RWPE2 (cell line): ENCODE data around the gene CNIH3.

Source experiments
- ATAC-seq: fragments of 200-7000 bp; cut with Tn5 transposase; 3 replicates; pipeline ENCODE4 v1.9.1; 2021; ENCODE audit warnings: low read depth
- DNase-seq: peaks from one replicate; pipeline ENCODE4 v3.0.0-alpha.2; 2020; ENCODE audit warnings: low spot score
- H3K27ac ChIP-seq: fragments of 450-650 bp; 2 replicates; pipeline ENCODE4 v1.5.1; 2017; ENCODE audit warnings: mild to moderate bottlenecking; ENCODE audit not compliant: poor library complexity, severe bottlenecking
- H3K27me3 ChIP-seq: fragments of 250-450 bp; sonication (Bioruptor Pico); 2 replicates; pipeline ENCODE4 v1.5.1; 2021; ENCODE audit warnings: mild to moderate bottlenecking, moderate library complexity; ENCODE audit not compliant: insufficient read depth, poor library complexity, severe bottlenecking
- H3K36me3 ChIP-seq: fragments of 250-450 bp; sonication (Bioruptor Pico); 2 replicates; pipeline ENCODE4 v1.5.1; 2020; ENCODE audit warnings: low read depth, mild to moderate bottlenecking, moderate library complexity
- H3K4me1 ChIP-seq: fragments of 250-450 bp; sonication (Bioruptor Pico); 2 replicates; pipeline ENCODE4 v1.5.1; 2021; ENCODE audit warnings: mild to moderate bottlenecking, moderate library complexity; ENCODE audit not compliant: insufficient read depth, poor library complexity, severe bottlenecking
- H3K4me3 ChIP-seq: fragments of 250-450 bp; sonication (Bioruptor Pico); 2 replicates; pipeline ENCODE4 v1.5.1; 2021; ENCODE audit warnings: mild to moderate bottlenecking, moderate library complexity; ENCODE audit not compliant: severe bottlenecking
- H3K9me3 ChIP-seq: fragments of 250-450 bp; sonication (Bioruptor Pico); 2 replicates; pipeline ENCODE4 v1.5.1; 2021; ENCODE audit warnings: mild to moderate bottlenecking, moderate library complexity; ENCODE audit not compliant: severe bottlenecking
- TF ChIP-seq, protein P1 (sequence below): fragments of 450-650 bp; IDR thresholded peaks from one replicate; pipeline ENCODE4 v1.5.1; 2017; ENCODE audit warnings: mild to moderate bottlenecking, moderate library complexity; ENCODE audit not compliant: poor library complexity, severe bottlenecking

The CNIH3 gene

DNA sequence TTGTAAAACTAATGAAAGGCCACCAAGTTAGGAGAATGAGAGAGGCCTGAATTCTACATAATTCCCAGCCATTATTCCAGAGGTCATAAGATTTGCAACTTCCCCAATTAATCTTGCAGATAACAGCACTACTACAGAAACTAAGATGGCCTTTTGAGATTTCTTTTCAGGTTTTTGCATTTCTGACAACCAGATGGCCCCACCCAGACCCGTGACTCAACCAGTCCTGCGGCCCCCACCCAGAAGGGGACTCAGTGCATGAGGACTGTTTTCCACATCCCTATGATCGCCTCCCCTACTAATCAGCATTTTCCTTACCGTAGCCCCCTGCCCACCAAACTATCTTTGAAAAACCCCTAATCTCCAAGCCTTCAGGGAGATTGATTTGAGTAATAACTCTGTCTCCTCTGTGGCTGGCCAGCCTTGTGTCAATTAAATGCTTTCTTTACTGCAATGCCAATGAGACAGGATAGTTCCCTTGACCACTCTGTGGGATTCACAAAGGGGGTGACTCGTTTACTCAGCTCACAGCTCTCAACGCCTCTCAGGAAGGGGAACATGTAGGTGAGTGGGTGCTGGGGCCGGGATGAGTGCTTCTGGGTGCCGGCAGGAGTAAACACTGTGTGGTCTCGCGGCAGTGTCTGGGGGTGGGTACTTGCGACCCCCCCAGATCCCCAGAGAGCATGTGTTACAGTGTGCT, 10.5 kb upstream of the CNIH3 start:
- no peak for ATAC-seq
- TF ChIP-seq, protein P1, sequence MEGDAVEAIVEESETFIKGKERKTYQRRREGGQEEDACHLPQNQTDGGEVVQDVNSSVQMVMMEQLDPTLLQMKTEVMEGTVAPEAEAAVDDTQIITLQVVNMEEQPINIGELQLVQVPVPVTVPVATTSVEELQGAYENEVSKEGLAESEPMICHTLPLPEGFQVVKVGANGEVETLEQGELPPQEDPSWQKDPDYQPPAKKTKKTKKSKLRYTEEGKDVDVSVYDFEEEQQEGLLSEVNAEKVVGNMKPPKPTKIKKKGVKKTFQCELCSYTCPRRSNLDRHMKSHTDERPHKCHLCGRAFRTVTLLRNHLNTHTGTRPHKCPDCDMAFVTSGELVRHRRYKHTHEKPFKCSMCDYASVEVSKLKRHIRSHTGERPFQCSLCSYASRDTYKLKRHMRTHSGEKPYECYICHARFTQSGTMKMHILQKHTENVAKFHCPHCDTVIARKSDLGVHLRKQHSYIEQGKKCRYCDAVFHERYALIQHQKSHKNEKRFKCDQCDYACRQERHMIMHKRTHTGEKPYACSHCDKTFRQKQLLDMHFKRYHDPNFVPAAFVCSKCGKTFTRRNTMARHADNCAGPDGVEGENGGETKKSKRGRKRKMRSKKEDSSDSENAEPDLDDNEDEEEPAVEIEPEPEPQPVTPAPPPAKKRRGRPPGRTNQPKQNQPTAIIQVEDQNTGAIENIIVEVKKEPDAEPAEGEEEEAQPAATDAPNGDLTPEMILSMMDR, result no peak
- H3K36me3 ChIP-seq, result no peaks in the 10 kb centered on the region

DNA sequence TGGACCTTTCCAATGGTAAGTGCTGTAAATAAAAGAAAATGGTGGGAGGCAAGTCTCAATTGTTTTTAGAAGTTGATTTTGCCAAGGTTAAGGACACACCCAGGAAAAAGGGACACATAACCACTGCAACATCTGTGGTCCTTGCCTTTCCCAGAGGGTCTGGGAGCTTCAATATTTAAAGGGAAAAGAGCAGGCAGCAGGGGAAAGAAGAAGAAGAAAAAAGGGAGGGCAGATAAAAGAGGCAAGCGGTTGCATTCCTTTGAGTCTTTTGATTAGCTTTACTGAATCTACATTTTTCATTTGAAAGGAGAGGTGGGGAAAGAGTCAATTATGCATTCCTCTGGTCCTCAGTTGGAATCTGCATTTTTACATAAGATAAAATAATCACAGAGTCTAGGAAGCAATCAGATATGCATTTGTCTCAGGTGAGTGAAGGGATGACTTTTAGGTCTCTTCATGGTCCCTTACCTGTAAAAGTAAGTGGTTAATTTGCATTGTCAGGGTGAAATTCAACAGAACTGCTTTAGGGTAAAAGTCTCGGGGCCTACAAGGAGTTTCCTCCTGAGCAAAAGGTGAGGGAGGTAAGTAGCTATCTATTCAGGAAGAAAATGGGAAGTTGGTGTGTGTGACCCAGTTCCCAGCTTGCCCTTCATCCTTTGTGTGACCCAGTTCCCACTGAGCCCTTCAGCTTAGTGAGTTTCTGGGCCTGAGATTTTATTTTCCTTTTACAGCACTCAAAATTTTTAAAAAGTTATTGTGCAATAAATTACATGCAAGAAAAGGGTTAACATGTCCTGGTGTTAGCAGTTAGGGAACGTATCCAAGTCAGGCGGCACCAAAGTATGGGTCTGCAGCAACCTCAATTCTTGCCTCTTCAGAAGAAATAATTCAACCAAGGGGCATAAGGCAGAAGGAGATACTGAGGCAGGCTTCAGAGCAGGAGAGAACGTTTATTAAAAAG, 8.6 kb upstream of the CNIH3 start:
- ATAC-seq, result no peak
- Histone ChIP-seq H3K36me3 (no peaks in the 10 kb centered on the region), H3K9me3 (no peaks in the 10 kb centered on the region), H3K4me1 (no peaks in the 10 kb centered on the region), H3K27me3 (no peaks in the 10 kb centered on the region), H3K27ac (no peak overlapping the region), H3K4me3 (no peak overlapping the region)
- no peak for DNase-seq
- TF ChIP-seq, protein P1, result no peak

More for the DNA sequence above, 10.5 kb upstream of the CNIH3 start:
- Histone ChIP-seq H3K4me3 (no peak overlapping the region), H3K27ac (no peak overlapping the region), H3K4me1 (no peaks in the 10 kb centered on the region), H3K9me3 (no peaks in the 10 kb centered on the region), H3K27me3 (no peaks in the 10 kb centered on the region)
- DNase-seq, result no peak

DNA sequence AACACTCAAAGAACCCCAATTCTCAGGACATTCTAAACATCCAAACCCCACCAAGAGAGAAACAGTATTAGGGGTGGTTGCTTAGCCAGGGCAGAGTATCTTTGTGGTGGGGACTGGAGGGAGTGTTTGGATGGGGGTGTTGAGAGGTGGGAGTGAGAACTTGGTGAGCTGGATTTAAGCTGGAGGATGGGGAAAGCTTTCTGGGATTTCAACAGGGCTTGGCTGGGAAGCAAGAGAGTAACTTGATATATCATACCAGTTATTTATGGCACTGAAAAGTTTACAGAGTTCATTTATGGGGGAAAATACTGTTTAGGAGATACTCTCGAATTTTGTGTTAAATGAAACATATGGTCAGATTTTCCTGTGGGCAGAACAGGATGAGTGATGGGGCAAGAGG, 6.8 kb upstream of the CNIH3 start:
- ATAC-seq (no peak), DNase-seq (no peak)
- TF ChIP-seq, protein P1, result no peak
- Histone ChIP-seq H3K4me1 (no peaks in the 10 kb centered on the region), H3K9me3 (no peaks in the 10 kb centered on the region), H3K27me3 (no peaks in the 10 kb centered on the region), H3K27ac (no peak overlapping the region), H3K4me3 (no peak overlapping the region), H3K36me3 (no peaks in the 10 kb centered on the region)

DNA sequence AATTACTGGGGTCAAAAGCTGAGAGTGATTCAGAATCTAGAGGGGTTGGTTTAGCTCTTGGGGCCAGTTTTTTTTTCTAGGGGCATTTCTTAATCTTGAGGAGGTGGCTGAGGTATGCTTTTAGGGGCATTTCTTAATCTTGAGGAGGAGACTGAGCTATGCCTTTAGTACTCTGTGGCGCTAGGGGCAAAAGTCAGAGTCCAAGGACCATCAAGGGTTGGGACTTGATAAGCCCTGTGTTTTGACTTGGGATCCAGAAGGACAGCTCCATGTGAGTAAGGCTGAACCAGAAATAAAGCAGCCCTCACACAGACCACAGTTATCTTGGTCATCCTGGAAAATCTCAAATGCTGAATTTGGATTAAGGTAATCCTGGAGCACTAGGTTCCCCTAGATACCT, 3.9 kb upstream of the CNIH3 start:
- no peaks in the 10 kb centered on the region for H3K36me3 ChIP-seq
- H3K4me3 ChIP-seq, result no peak overlapping the region
- no peak overlapping the region for H3K27ac ChIP-seq
- ATAC-seq, result no peak
- TF ChIP-seq, protein P1, result no peak
- no peaks in the 10 kb centered on the region for H3K4me1 ChIP-seq
- peaks cover 13% of the 10 kb centered on the region for H3K27me3 ChIP-seq
- no peak for DNase-seq
- no peaks in the 10 kb centered on the region for H3K9me3 ChIP-seq

DNA sequence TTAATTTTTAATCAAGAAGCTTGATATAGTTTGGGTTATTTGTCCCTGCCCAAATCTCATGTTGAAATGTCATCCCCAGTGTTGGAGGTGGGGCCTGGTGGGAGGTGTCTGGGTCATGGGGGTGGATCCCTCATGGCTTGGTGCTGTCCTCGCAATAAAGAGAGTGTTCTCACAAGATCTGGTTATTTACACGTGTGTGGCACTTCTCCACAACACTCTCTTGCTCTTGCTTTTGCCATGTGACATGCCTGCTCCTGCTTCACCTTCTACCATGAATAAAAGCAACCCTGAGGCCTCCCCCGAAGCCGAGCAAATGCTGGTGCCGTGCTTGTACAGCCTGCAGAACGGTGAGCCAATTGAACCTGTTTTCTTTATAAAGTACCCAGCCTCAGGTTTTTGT, 2.6 kb upstream of the CNIH3 start:
- no peak overlapping the region for H3K27ac ChIP-seq
- TF ChIP-seq, protein P1, result no peak
- ATAC-seq (no peak), DNase-seq (no peak)
- peaks cover 26% of the 10 kb centered on the region for H3K27me3 ChIP-seq
- no peaks in the 10 kb centered on the region for H3K9me3 ChIP-seq
- no peaks in the 10 kb centered on the region for H3K4me1 ChIP-seq
- no peak overlapping the region for H3K4me3 ChIP-seq
- H3K36me3 ChIP-seq, result no peaks in the 10 kb centered on the region
